ENCODE results near the gene DOCK6.

GRCh38 chr19:11278670-11279069, 16.3 kb upstream of the DOCK6 start:
- TF ChIP-seq BHLHE40 (IDR thresholded peaks at IDR 0.05; ENCODE audit: borderline replicate concordance) (no peak), CTBP1 (IDR thresholded peaks at IDR 0.05; ENCODE audit: borderline replicate concordance) (no peak), ARNT (IDR thresholded peaks at IDR 0.05) (no peak), TARDBP (IDR thresholded peaks at IDR 0.05) (no peak), FOXA1 (IDR thresholded peaks at IDR 0.05) (no peak), SP1 (IDR thresholded peaks at IDR 0.05) (no peak), SUZ12 (IDR thresholded peaks at IDR 0.05) (no peak), FOXM1 (IDR thresholded peaks at IDR 0.05; ENCODE audit: borderline replicate concordance) (no peak), HDGF (IDR thresholded peaks at IDR 0.05; ENCODE audit: borderline replicate concordance) (no peak), ELF4 (IDR thresholded peaks at IDR 0.05) (no peak)
- TF ChIP-seq, protein P1, sequence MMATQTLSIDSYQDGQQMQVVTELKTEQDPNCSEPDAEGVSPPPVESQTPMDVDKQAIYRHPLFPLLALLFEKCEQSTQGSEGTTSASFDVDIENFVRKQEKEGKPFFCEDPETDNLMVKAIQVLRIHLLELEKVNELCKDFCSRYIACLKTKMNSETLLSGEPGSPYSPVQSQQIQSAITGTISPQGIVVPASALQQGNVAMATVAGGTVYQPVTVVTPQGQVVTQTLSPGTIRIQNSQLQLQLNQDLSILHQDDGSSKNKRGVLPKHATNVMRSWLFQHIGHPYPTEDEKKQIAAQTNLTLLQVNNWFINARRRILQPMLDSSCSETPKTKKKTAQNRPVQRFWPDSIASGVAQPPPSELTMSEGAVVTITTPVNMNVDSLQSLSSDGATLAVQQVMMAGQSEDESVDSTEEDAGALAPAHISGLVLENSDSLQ (IDR thresholded peaks at IDR 0.05): no peak

Data from HEK293T (cell line).